22Rv1 (cell line): Measurements from ENCODE around the gene FAM193B.

Source experiments
- H3K27ac ChIP-seq: fragments of 450-650 bp; 2 replicates; pipeline ENCODE4 v1.5.1; 2017
- CTCF ChIP-seq: fragments of 450-650 bp; IDR thresholded peaks from 2 replicates; pipeline ENCODE4 v1.5.1; 2017; ENCODE audit warnings: mild to moderate bottlenecking
- ZFX ChIP-seq: fragments of 450-650 bp; IDR thresholded peaks from 2 replicates; pipeline ENCODE4 v1.6.1; 2017; ENCODE audit warnings: antibody characterized with exemption, borderline replicate concordance

FAM193B gene

GRCh38 chr5:177502886-177503285 lies 51.5 kb downstream of the FAM193B start:
- TF ChIP-seq CTCF (no peak), ZFX (no peak)
- no peak overlapping the region for H3K27ac ChIP-seq

- TF ChIP-seq ZFX, result no peak
- no peak for TF ChIP-seq CTCF
- H3K27ac ChIP-seq, result no peak overlapping the region
Observed at GRCh38 chr5:177501874-177502678, 52.3 kb downstream of the FAM193B start.

- peak; percentile 96 for TF ChIP-seq CTCF
- TF ChIP-seq ZFX, result no peak
- H3K27ac ChIP-seq, result no peak overlapping the region
Observed at GRCh38 chr5:177500685-177501522, 53.5 kb downstream of the FAM193B start.

GRCh38 chr5:177499842-177500241 lies 54.5 kb downstream of the FAM193B start:
- TF ChIP-seq ZFX (no peak), CTCF (no peak)
- H3K27ac ChIP-seq, result no peak overlapping the region

GRCh38 chr5:177498013-177498787 lies 56.2 kb downstream of the FAM193B start:
- TF ChIP-seq CTCF (peak; percentile 18), ZFX (no peak)
- H3K27ac ChIP-seq, result peak overlapping the region; percentile 81

GRCh38 chr5:177497292-177498012 lies 56.9 kb downstream of the FAM193B start, which contains the start of gene PDLIM7:
TSS of gene PDLIM7 (minus strand) at chr5:177497604. CDS start at chr5:177496512, 1,092 bp downstream.
- H3K27ac ChIP-seq, result peak within 1 kb of the TSS; percentile 81

More at GRCh38 chr5:177497292-177498012, 56.9 kb downstream of the FAM193B start, which contains the start of gene PDLIM7:
- no peak for TF ChIP-seq ZFX
- TF ChIP-seq CTCF, result peak; percentile 54
